ENCODE measurements around the gene PTGR2. TPM values are rescaled to one million over a fixed set of nuclear protein-coding genes. Genes with fewer than 3 reads are reported as not detected.

The PTGR2 gene
- total RNA-seq, result 0.63 TPM

- H3K4me3 ChIP-seq (ENCODE audit: low read length), result peak within 1 kb of the TSS; percentile 69
These were observed at the start of gene PTGR2 for GRCh38 chr14:73851567-73852382. PTGR2 (plus strand) TSS chr14:73851831; CDS start chr14:73858863, 7,032 bp downstream.

GRCh38 chr14:73802431-73803188 is 49.0 kb upstream of the PTGR2 start:
- no peaks in the 10 kb centered on the region for H3K4me1 ChIP-seq (ENCODE audit: insufficient read depth, low read length)
- H3K9me3 ChIP-seq (ENCODE audit: low read depth, low read length), result no peaks in the 10 kb centered on the region
- no peak overlapping the region for H3K4me3 ChIP-seq (ENCODE audit: low read length)
- no peaks in the 10 kb centered on the region for H3K27me3 ChIP-seq (ENCODE audit: insufficient read depth, low read length)

More at GRCh38 chr14:73851567-73852382, at the start of gene PTGR2:
- Histone ChIP-seq H3K9me3 (ENCODE audit: low read depth, low read length) (no peaks in the 10 kb centered on the region), H3K27me3 (ENCODE audit: insufficient read depth, low read length) (no peaks in the 10 kb centered on the region), H3K4me1 (ENCODE audit: insufficient read depth, low read length) (peaks cover 19% of the 10 kb centered on the region)

GRCh38 chr14:73804636-73805035 is 47.0 kb upstream of the PTGR2 start:
- H3K4me1 ChIP-seq (ENCODE audit: insufficient read depth, low read length), result no peaks in the 10 kb centered on the region
- H3K27me3 ChIP-seq (ENCODE audit: insufficient read depth, low read length), result no peaks in the 10 kb centered on the region
- no peak overlapping the region for H3K4me3 ChIP-seq (ENCODE audit: low read length)
- H3K9me3 ChIP-seq (ENCODE audit: low read depth, low read length), result no peaks in the 10 kb centered on the region

- H3K27me3 ChIP-seq (ENCODE audit: insufficient read depth, low read length), result no peaks in the 10 kb centered on the region
- peaks cover 11% of the 10 kb centered on the region for H3K4me1 ChIP-seq (ENCODE audit: insufficient read depth, low read length)
- no peak overlapping the region for H3K4me3 ChIP-seq (ENCODE audit: low read length)
- H3K9me3 ChIP-seq (ENCODE audit: low read depth, low read length), result no peaks in the 10 kb centered on the region
These were observed 44.2 kb upstream of the PTGR2 start for GRCh38 chr14:73807457-73807856.

- H3K4me3 ChIP-seq (ENCODE audit: low read length), result no peak overlapping the region
- no peaks in the 10 kb centered on the region for H3K27me3 ChIP-seq (ENCODE audit: insufficient read depth, low read length)
- no peaks in the 10 kb centered on the region for H3K9me3 ChIP-seq (ENCODE audit: low read depth, low read length)
- H3K4me1 ChIP-seq (ENCODE audit: insufficient read depth, low read length), result peaks cover 11% of the 10 kb centered on the region
These were observed 42.2 kb upstream of the PTGR2 start for GRCh38 chr14:73809391-73809790.

- H3K9me3 ChIP-seq (ENCODE audit: low read depth, low read length), result no peaks in the 10 kb centered on the region
- peaks cover 11% of the 10 kb centered on the region for H3K4me1 ChIP-seq (ENCODE audit: insufficient read depth, low read length)
- no peaks in the 10 kb centered on the region for H3K27me3 ChIP-seq (ENCODE audit: insufficient read depth, low read length)
- H3K4me3 ChIP-seq (ENCODE audit: low read length), result no peak overlapping the region
These were observed 41.0 kb upstream of the PTGR2 start for GRCh38 chr14:73810478-73811163.

- Histone ChIP-seq H3K27me3 (ENCODE audit: insufficient read depth, low read length) (no peaks in the 10 kb centered on the region), H3K4me1 (ENCODE audit: insufficient read depth, low read length) (peaks cover 11% of the 10 kb centered on the region), H3K4me3 (ENCODE audit: low read length) (no peak overlapping the region), H3K9me3 (ENCODE audit: low read depth, low read length) (no peaks in the 10 kb centered on the region)
These were observed 40.5 kb upstream of the PTGR2 start for GRCh38 chr14:73811164-73811503.

- Histone ChIP-seq H3K27me3 (ENCODE audit: insufficient read depth, low read length) (no peaks in the 10 kb centered on the region), H3K4me3 (ENCODE audit: low read length) (no peak overlapping the region), H3K4me1 (ENCODE audit: insufficient read depth, low read length) (peaks cover 11% of the 10 kb centered on the region), H3K9me3 (ENCODE audit: low read depth, low read length) (no peaks in the 10 kb centered on the region)
These were observed 37.5 kb upstream of the PTGR2 start for GRCh38 chr14:73814153-73814552.

GRCh38 chr14:73815849-73816248 is 35.8 kb upstream of the PTGR2 start:
- peaks cover 5% of the 10 kb centered on the region for H3K4me1 ChIP-seq (ENCODE audit: insufficient read depth, low read length)
- no peak overlapping the region for H3K4me3 ChIP-seq (ENCODE audit: low read length)
- H3K9me3 ChIP-seq (ENCODE audit: low read depth, low read length), result no peaks in the 10 kb centered on the region
- H3K27me3 ChIP-seq (ENCODE audit: insufficient read depth, low read length), result no peaks in the 10 kb centered on the region

- no peaks in the 10 kb centered on the region for H3K9me3 ChIP-seq (ENCODE audit: low read depth, low read length)
- no peak overlapping the region for H3K4me3 ChIP-seq (ENCODE audit: low read length)
- H3K4me1 ChIP-seq (ENCODE audit: insufficient read depth, low read length), result no peaks in the 10 kb centered on the region
- H3K27me3 ChIP-seq (ENCODE audit: insufficient read depth, low read length), result no peaks in the 10 kb centered on the region
These were observed 35.2 kb upstream of the PTGR2 start for GRCh38 chr14:73816393-73816816.

GRCh38 chr14:73817020-73817655 is 34.5 kb upstream of the PTGR2 start:
- H3K27me3 ChIP-seq (ENCODE audit: insufficient read depth, low read length), result no peaks in the 10 kb centered on the region
- no peaks in the 10 kb centered on the region for H3K9me3 ChIP-seq (ENCODE audit: low read depth, low read length)
- no peaks in the 10 kb centered on the region for H3K4me1 ChIP-seq (ENCODE audit: insufficient read depth, low read length)
- no peak overlapping the region for H3K4me3 ChIP-seq (ENCODE audit: low read length)

GRCh38 chr14:73818821-73819220 is 32.8 kb upstream of the PTGR2 start:
- no peak overlapping the region for H3K4me3 ChIP-seq (ENCODE audit: low read length)
- H3K9me3 ChIP-seq (ENCODE audit: low read depth, low read length), result no peaks in the 10 kb centered on the region

GRCh38 chr14:73820631-73821030 is 31.0 kb upstream of the PTGR2 start:
- H3K27me3 ChIP-seq (ENCODE audit: insufficient read depth, low read length), result no peaks in the 10 kb centered on the region
- H3K4me1 ChIP-seq (ENCODE audit: insufficient read depth, low read length), result peaks cover 3% of the 10 kb centered on the region
- H3K4me3 ChIP-seq (ENCODE audit: low read length), result no peak overlapping the region
- H3K9me3 ChIP-seq (ENCODE audit: low read depth, low read length), result no peaks in the 10 kb centered on the region

More at GRCh38 chr14:73818821-73819220, 32.8 kb upstream of the PTGR2 start:
- no peaks in the 10 kb centered on the region for H3K4me1 ChIP-seq (ENCODE audit: insufficient read depth, low read length)
- no peaks in the 10 kb centered on the region for H3K27me3 ChIP-seq (ENCODE audit: insufficient read depth, low read length)

GRCh38 chr14:73823339-73823885 is 28.2 kb upstream of the PTGR2 start:
- Histone ChIP-seq H3K9me3 (ENCODE audit: low read depth, low read length) (no peaks in the 10 kb centered on the region), H3K4me1 (ENCODE audit: insufficient read depth, low read length) (peaks cover 4% of the 10 kb centered on the region), H3K27me3 (ENCODE audit: insufficient read depth, low read length) (no peaks in the 10 kb centered on the region), H3K4me3 (ENCODE audit: low read length) (no peak overlapping the region)
